ENCODE results near the gene CCDC33.

Gene CCDC33

DNA sequence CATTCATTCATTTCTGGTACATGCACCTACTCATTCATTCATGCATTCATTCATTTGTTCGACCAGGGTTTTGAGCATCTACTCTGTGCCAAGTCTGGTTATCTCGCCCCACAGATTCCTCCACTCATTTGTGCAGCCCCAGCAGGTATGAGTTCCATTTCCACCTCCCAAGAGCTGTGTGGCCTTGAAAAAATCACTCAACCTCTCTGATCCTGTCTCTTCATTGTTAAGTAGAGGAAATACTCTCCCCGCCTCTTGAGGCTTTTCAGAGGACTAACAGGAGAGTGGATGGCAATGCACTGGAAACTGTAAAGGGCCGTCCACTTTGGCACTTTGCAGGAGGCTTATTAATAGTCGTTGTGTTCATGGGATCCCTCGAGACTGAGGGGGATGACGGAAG lies 69.6 kb downstream of the CCDC33 start:
- CTCF ChIA-PET: interaction anchor here (1.3 to 1.8 kb wide), 2 partner anchors 9 to 17 kb away, joined by 3 to 8 read pairs; no protein-coding TSS in a partner anchor
- no peaks in the 10 kb centered on the region for H3K9me3 ChIP-seq (ENCODE audit: control insufficient read depth, insufficient read depth, low read depth, low read length)
- TF ChIP-seq, protein P1, sequence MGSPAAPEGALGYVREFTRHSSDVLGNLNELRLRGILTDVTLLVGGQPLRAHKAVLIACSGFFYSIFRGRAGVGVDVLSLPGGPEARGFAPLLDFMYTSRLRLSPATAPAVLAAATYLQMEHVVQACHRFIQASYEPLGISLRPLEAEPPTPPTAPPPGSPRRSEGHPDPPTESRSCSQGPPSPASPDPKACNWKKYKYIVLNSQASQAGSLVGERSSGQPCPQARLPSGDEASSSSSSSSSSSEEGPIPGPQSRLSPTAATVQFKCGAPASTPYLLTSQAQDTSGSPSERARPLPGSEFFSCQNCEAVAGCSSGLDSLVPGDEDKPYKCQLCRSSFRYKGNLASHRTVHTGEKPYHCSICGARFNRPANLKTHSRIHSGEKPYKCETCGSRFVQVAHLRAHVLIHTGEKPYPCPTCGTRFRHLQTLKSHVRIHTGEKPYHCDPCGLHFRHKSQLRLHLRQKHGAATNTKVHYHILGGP (tag by site-specific recombination; IDR thresholded peaks at IDR 0.05): no peak
- TF ChIP-seq ZNF843 (tag by site-specific recombination; IDR thresholded peaks at IDR 0.05) (no peak), GFI1B (tag by site-specific recombination; IDR thresholded peaks at IDR 0.05) (no peak), ZNF701 (tag by site-specific recombination; IDR thresholded peaks at IDR 0.05) (no peak), KLF7 (tag by site-specific recombination; IDR thresholded peaks at IDR 0.05; ENCODE audit: borderline replicate concordance) (no peak), ZNF24 (tag by site-specific recombination; IDR thresholded peaks at IDR 0.05) (0 out of 2 replicates have a peak, but pooled peaks have one; percentile 28), ZNF404 (tag by site-specific recombination; IDR thresholded peaks at IDR 0.05) (no peak), BCL11A (tag by site-specific recombination; IDR thresholded peaks at IDR 0.05; ENCODE audit: low read depth) (no peak), ZNF560 (tag by site-specific recombination; IDR thresholded peaks at IDR 0.05; ENCODE audit: borderline replicate concordance) (no peak), ZNF148 (tag by site-specific recombination; IDR thresholded peaks at IDR 0.05; ENCODE audit: borderline replicate concordance) (no peak), ZBTB49 (tag by site-specific recombination; IDR thresholded peaks at IDR 0.05; ENCODE audit: low read depth) (no peak)
- TF ChIP-seq, protein P2, sequence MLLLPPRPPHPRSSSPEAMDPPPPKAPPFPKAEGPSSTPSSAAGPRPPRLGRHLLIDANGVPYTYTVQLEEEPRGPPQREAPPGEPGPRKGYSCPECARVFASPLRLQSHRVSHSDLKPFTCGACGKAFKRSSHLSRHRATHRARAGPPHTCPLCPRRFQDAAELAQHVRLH (tag by site-specific recombination; IDR thresholded peaks at IDR 0.05): 0 out of 2 replicates have a peak, but pooled peaks have one; percentile 38
- TF ChIP-seq, protein P3, sequence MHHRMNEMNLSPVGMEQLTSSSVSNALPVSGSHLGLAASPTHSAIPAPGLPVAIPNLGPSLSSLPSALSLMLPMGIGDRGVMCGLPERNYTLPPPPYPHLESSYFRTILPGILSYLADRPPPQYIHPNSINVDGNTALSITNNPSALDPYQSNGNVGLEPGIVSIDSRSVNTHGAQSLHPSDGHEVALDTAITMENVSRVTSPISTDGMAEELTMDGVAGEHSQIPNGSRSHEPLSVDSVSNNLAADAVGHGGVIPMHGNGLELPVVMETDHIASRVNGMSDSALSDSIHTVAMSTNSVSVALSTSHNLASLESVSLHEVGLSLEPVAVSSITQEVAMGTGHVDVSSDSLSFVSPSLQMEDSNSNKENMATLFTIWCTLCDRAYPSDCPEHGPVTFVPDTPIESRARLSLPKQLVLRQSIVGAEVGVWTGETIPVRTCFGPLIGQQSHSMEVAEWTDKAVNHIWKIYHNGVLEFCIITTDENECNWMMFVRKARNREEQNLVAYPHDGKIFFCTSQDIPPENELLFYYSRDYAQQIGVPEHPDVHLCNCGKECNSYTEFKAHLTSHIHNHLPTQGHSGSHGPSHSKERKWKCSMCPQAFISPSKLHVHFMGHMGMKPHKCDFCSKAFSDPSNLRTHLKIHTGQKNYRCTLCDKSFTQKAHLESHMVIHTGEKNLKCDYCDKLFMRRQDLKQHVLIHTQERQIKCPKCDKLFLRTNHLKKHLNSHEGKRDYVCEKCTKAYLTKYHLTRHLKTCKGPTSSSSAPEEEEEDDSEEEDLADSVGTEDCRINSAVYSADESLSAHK (tag by site-specific recombination; IDR thresholded peaks at IDR 0.05): no peak

DNA sequence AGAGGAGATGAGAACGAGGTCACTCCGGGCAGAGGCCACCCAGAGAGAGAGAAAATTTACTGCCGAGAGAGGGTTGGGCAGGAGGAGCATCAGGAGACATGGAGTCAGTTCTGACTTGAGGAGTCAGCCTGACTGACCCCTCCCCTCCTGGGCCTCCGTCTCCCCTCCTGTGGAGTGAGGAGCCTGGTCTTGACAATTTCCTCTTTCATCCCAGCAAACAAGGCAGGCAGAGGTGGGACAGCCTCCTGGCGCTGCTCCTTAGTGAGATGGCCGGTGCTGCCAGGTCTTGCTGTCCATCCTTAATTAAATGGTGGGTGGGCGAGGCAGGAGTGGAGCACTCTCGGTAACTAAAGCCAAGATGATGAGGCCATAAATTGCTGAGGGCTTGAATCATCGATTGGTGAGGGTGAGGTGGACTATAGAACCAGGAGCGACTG lies 70.7 kb downstream of the CCDC33 start:
- ChIA-PET CTCF (interaction anchor here (0.8 to 8.5 kb wide), 32 partner anchors 9 to 968 kb away, joined by 3 to 253 read pairs (median 8); partner anchors contain the start of genes ISLR2 and STRA6), POLR2A (no interaction called here)
- Histone ChIP-seq H3K9me3 (ENCODE audit: control insufficient read depth, insufficient read depth, low read depth, low read length) (no peaks in the 10 kb centered on the region), H3K4me3 (ENCODE audit: low read depth, low read length) (no peak overlapping the region), H3K4me1 (ENCODE audit: control insufficient read depth, insufficient read depth, low read length) (no peaks in the 10 kb centered on the region; the same call in 1 of the 2 replicates), H3K27ac (ENCODE audit: extremely low read depth, low read depth, low read length) (no peak overlapping the region), H3K36me3 (ENCODE audit: control insufficient read depth in 2 of 2, insufficient read depth in 1 of 2, low read length in 2 of 2) (no peaks in the 10 kb centered on the region)
- TF ChIP-seq ZNF843 (tag by site-specific recombination; IDR thresholded peaks at IDR 0.05): no peak
- TF ChIP-seq ZIC2 (tag by site-specific recombination; IDR thresholded peaks at IDR 0.05): peak; percentile 65
- no peak for TF ChIP-seq ZNF121 (tag by site-specific recombination; IDR thresholded peaks at IDR 0.05)
- no peak for TF ChIP-seq ZNF561 (tag by site-specific recombination; IDR thresholded peaks at IDR 0.05; ENCODE audit: borderline replicate concordance)
- no peak for TF ChIP-seq CTCF (tag by site-specific recombination; IDR thresholded peaks at IDR 0.05)
- TF ChIP-seq KLF1 (tag by site-specific recombination; IDR thresholded peaks at IDR 0.05): peak; percentile 48; the same call in 1 of the 2 replicates
- TF ChIP-seq ZNF133 (tag by site-specific recombination; IDR thresholded peaks at IDR 0.05): no peak
- peak; percentile 61; the same call in 1 of the 2 replicates for TF ChIP-seq ZBTB17 (tag by site-specific recombination; IDR thresholded peaks at IDR 0.05)
- TF ChIP-seq ZNF214 (tag by site-specific recombination; IDR thresholded peaks at IDR 0.05; ENCODE audit: borderline replicate concordance): no peak
- no peak for TF ChIP-seq ZNF514 (tag by site-specific recombination; IDR thresholded peaks at IDR 0.05)
- no peak for TF ChIP-seq SALL2 (tag by site-specific recombination; IDR thresholded peaks at IDR 0.05; ENCODE audit: borderline replicate concordance)
- peak; percentile 82 for TF ChIP-seq SP7 (tag by site-specific recombination; IDR thresholded peaks at IDR 0.05)
- no peak for TF ChIP-seq ZNF473 (tag by site-specific recombination; IDR thresholded peaks at IDR 0.05)

More for the DNA sequence above, 69.6 kb downstream of the CCDC33 start:
- Histone ChIP-seq H3K27ac (ENCODE audit: extremely low read depth, low read depth, low read length) (no peak overlapping the region), H3K36me3 (ENCODE audit: control insufficient read depth in 2 of 2, insufficient read depth in 1 of 2, low read length in 2 of 2) (no peaks in the 10 kb centered on the region), H3K4me1 (ENCODE audit: control insufficient read depth, insufficient read depth, low read length) (no peaks in the 10 kb centered on the region; the same call in 1 of the 2 replicates), H3K4me3 (ENCODE audit: low read depth, low read length) (no peak overlapping the region)
- POLR2A ChIA-PET: no interaction called here
